Trophoblast cell (in vitro differentiated cells and primary cell): ENCODE results near the gene AGRP.

ENCODE experiments used
- DNase-seq, 2 donors: peaks; one replicate each; pipeline ENCODE4 v3.0.0-alpha.2; 2016
- H2AFZ ChIP-seq: 2 replicates; pipeline ENCODE4 v1.6.1; 2013; ENCODE audit warnings: low read length, moderate library complexity, mild to moderate bottlenecking; ENCODE audit not compliant: insufficient read depth, poor library complexity
- H2AK5ac ChIP-seq: 2 replicates; pipeline ENCODE4 v1.6.1; 2013; ENCODE audit warnings: mild to moderate bottlenecking, low read length
- H2BK120ac ChIP-seq: 2 replicates; pipeline ENCODE4 v1.6.1; 2013; ENCODE audit warnings: low read length, mild to moderate bottlenecking, moderate library complexity; ENCODE audit not compliant: insufficient read depth, poor library complexity
- H2BK12ac ChIP-seq: 2 replicates; pipeline ENCODE4 v1.6.1; 2013; ENCODE audit warnings: mild to moderate bottlenecking, low read length, moderate library complexity
- H2BK5ac ChIP-seq: 2 replicates; pipeline ENCODE4 v1.6.1; 2013; ENCODE audit warnings: low read length, low read depth, moderate library complexity, mild to moderate bottlenecking; ENCODE audit not compliant: poor library complexity
- H3K14ac ChIP-seq: 2 replicates; pipeline ENCODE4 v1.6.1; 2013; ENCODE audit warnings: mild to moderate bottlenecking, low read length
- H3K18ac ChIP-seq: 2 replicates; pipeline ENCODE4 v1.6.1; 2013; ENCODE audit warnings: mild to moderate bottlenecking, low read length
- H3K23ac ChIP-seq: 2 replicates; pipeline ENCODE4 v1.6.1; 2013; ENCODE audit warnings: low read length
- H3K27ac ChIP-seq: 2 replicates; pipeline ENCODE4 v1.5.1; 2013; ENCODE audit warnings: low read depth, mild to moderate bottlenecking, inconsistent platforms, low read length, moderate library complexity
- H3K27me3 ChIP-seq: 2 replicates; pipeline ENCODE4 v1.6.1; 2013; ENCODE audit warnings: inconsistent platforms, mild to moderate bottlenecking, low read length, moderate library complexity; ENCODE audit not compliant: insufficient read depth
- H3K36me3 ChIP-seq, 2 experiments: 1 replicate in 1 of 2; 2 replicates in 1 of 2; pipeline ENCODE4 v1.6.1; 2013; ENCODE audit warnings: low read length in 2 of 2, mild to moderate bottlenecking in 2 of 2, moderate library complexity in 1 of 2; ENCODE audit not compliant: insufficient read depth in 2 of 2, control insufficient read depth in 1 of 2
- H3K4ac ChIP-seq: 2 replicates; pipeline ENCODE4 v1.6.1; 2013; ENCODE audit warnings: low read depth, mild to moderate bottlenecking, low read length, moderate library complexity
- H3K4me1 ChIP-seq, 2 experiments: 1 replicate in 1 of 2; 2 replicates in 1 of 2; pipeline ENCODE4 v1.6.1; 2013; ENCODE audit warnings: low read length in 2 of 2, mild to moderate bottlenecking in 2 of 2, moderate library complexity in 1 of 2; ENCODE audit not compliant: insufficient read depth in 2 of 2, control insufficient read depth in 1 of 2
- H3K4me2 ChIP-seq: 2 replicates; pipeline ENCODE4 v1.6.1; 2013; ENCODE audit warnings: inconsistent platforms, mild to moderate bottlenecking, low read length, moderate library complexity
- H3K4me3 ChIP-seq: 2 replicates; pipeline ENCODE4 v1.5.1; 2013; ENCODE audit warnings: mild to moderate bottlenecking, low read depth, low read length, inconsistent platforms
- H3K79me1 ChIP-seq: one replicate; pipeline ENCODE4 v1.6.1; 2013; ENCODE audit warnings: low read length
- H3K79me2 ChIP-seq: 2 replicates; pipeline ENCODE4 v1.6.1; 2013; ENCODE audit warnings: low read length, mild to moderate bottlenecking; ENCODE audit not compliant: control insufficient read depth, insufficient read depth, poor library complexity
- H3K9ac ChIP-seq: 2 replicates; pipeline ENCODE4 v1.6.1; 2013; ENCODE audit warnings: mild to moderate bottlenecking, low read length
- H3K9me3 ChIP-seq: 2 replicates; pipeline ENCODE4 v1.6.1; 2013; ENCODE audit warnings: low read depth, mild to moderate bottlenecking, control low read depth, inconsistent platforms, low read length; ENCODE audit not compliant: insufficient read depth
- H4K12ac ChIP-seq: 2 replicates; pipeline ENCODE4 v1.6.1; 2013; ENCODE audit warnings: low read depth, mild to moderate bottlenecking, low read length, moderate library complexity
- H4K8ac ChIP-seq: 2 replicates; pipeline ENCODE4 v1.6.1; 2013; ENCODE audit warnings: low read depth, mild to moderate bottlenecking, low read length, moderate library complexity
- H4K91ac ChIP-seq: one replicate; pipeline ENCODE4 v1.6.1; 2013; ENCODE audit warnings: low read depth, mild to moderate bottlenecking, low read length, moderate library complexity
- WGBS: extraction: QIAGEN DNeasy Blood & Tissue Kit; methylation state at CpG from one replicate; pipeline ENCODE4 v1.1.7; 2013; ENCODE audit warnings: missing lambda C conversion rate; ENCODE audit not compliant: insufficient read length, insufficient coverage; ENCODE audit errors: extremely low coverage; 5-methylcytosine and 5-hydroxymethylcytosine counted together

Gene AGRP

GRCh38 chr16:67528870-67529581 is 45.7 kb upstream of the AGRP start:
- Histone ChIP-seq H3K18ac (peak overlapping the region; percentile 95), H3K4me3 (peak overlapping the region; percentile 76), H3K9ac (peak overlapping the region; percentile 3), H3K27me3 (no peaks in the 10 kb centered on the region), H3K79me2 (peaks cover 12% of the 10 kb centered on the region), H2BK120ac (peak overlapping the region; percentile 62), H3K4me2 (peak overlapping the region; percentile 76), H2AFZ (peak overlapping the region; percentile 88), H3K27ac (peak overlapping the region; percentile 39), H4K12ac (peak overlapping the region; percentile 92), H3K23ac (no peak overlapping the region), H3K9me3 (no peaks in the 10 kb centered on the region), H3K36me3 (no peaks in the 10 kb centered on the region), H4K8ac (peak overlapping the region; percentile 64), H4K91ac (peak overlapping the region; percentile 68), H2BK5ac (peak overlapping the region; percentile 35), H2BK12ac (peak overlapping the region; percentile 71), H2AK5ac (peak overlapping the region; percentile 38), H3K14ac (peak overlapping the region; percentile 97), H3K4ac (peak overlapping the region; percentile 13), H3K4me1 (peaks cover 36 to 39% of the 10 kb centered on the region in 2 experiments), H3K79me1 (peaks cover 24% of the 10 kb centered on the region)
- DNase-seq: peak; percentile 61 to 75
- WGBS: no CpG with 5 or more reads among the region's 65 CpGs

GRCh38 chr16:67528222-67528869 is 45.0 kb upstream of the AGRP start, which contains the start of gene RIPOR1:
Gene RIPOR1, plus strand, starts transcription at chr16:67528829. Its CDS starts 9,618 bp downstream, at chr16:67538447.
- peak within 1 kb of the TSS; percentile 39 for H3K27ac ChIP-seq
- peak within 1 kb of the TSS; percentile 64 for H4K8ac ChIP-seq
- H2AK5ac ChIP-seq: peak within 1 kb of the TSS; percentile 38
- H3K79me2 ChIP-seq: peaks cover 12% of the 10 kb centered on the region
- no peak within 1 kb of the TSS for H3K23ac ChIP-seq
- H2BK12ac ChIP-seq: peak within 1 kb of the TSS; percentile 71
- H4K12ac ChIP-seq: peak within 1 kb of the TSS; percentile 92
- WGBS: no CpG with 5 or more reads among the region's 45 CpGs
- peaks cover 36 to 39% of the 10 kb centered on the region in 2 experiments for H3K4me1 ChIP-seq
- H2BK5ac ChIP-seq: peak within 1 kb of the TSS; percentile 35
- H3K79me1 ChIP-seq: peaks cover 24% of the 10 kb centered on the region
- H3K4ac ChIP-seq: peak within 1 kb of the TSS; percentile 13
- peak within 1 kb of the TSS; percentile 88 for H2AFZ ChIP-seq
- H3K4me3 ChIP-seq: peak within 1 kb of the TSS; percentile 76
- DNase-seq: peak in 1 of 2 donors; percentile 59
- H3K27me3 ChIP-seq: no peaks in the 10 kb centered on the region
- H3K9ac ChIP-seq: peak within 1 kb of the TSS; percentile 3
- H3K18ac ChIP-seq: peak within 1 kb of the TSS; percentile 95
- peak within 1 kb of the TSS; percentile 68 for H4K91ac ChIP-seq
- H2BK120ac ChIP-seq: peak within 1 kb of the TSS; percentile 62
- H3K36me3 ChIP-seq: no peaks in the 10 kb centered on the region
- peak within 1 kb of the TSS; percentile 97 for H3K14ac ChIP-seq
- H3K9me3 ChIP-seq: no peaks in the 10 kb centered on the region
- H3K4me2 ChIP-seq: peak within 1 kb of the TSS; percentile 76

GRCh38 chr16:67526149-67526791 is 42.9 kb upstream of the AGRP start:
- Histone ChIP-seq H3K4me3 (no peak overlapping the region), H2BK120ac (no peak overlapping the region), H3K4ac (no peak overlapping the region), H4K91ac (no peak overlapping the region), H3K4me1 (peaks cover 36 to 39% of the 10 kb centered on the region in 2 experiments), H3K36me3 (no peaks in the 10 kb centered on the region), H4K8ac (no peak overlapping the region), H3K27ac (no peak overlapping the region), H2AK5ac (no peak overlapping the region), H3K79me2 (peaks cover 12% of the 10 kb centered on the region), H2AFZ (no peak overlapping the region), H3K23ac (no peak overlapping the region), H2BK12ac (no peak overlapping the region), H3K79me1 (peaks cover 25% of the 10 kb centered on the region), H3K4me2 (no peak overlapping the region), H3K9me3 (no peaks in the 10 kb centered on the region), H3K18ac (no peak overlapping the region), H3K27me3 (no peaks in the 10 kb centered on the region), H3K9ac (no peak overlapping the region), H4K12ac (no peak overlapping the region), H2BK5ac (no peak overlapping the region), H3K14ac (no peak overlapping the region)
- no CpG with 5 or more reads among the region's 3 CpGs for WGBS
- DNase-seq: peak; percentile 92 to 94

GRCh38 chr16:67525176-67525860 is 42.0 kb upstream of the AGRP start:
- no peak overlapping the region for H4K91ac ChIP-seq

More at GRCh38 chr16:67525176-67525860, 42.0 kb upstream of the AGRP start:
- no peak overlapping the region for H2AK5ac ChIP-seq
- no peak overlapping the region for H4K8ac ChIP-seq
- no peaks in the 10 kb centered on the region for H3K36me3 ChIP-seq
- no peak overlapping the region for H3K27ac ChIP-seq
- no peak overlapping the region for H2BK12ac ChIP-seq
- no peaks in the 10 kb centered on the region for H3K27me3 ChIP-seq
- no CpG with 5 or more reads among the region's 11 CpGs for WGBS
- peaks cover 24% of the 10 kb centered on the region for H3K79me1 ChIP-seq
- H2AFZ ChIP-seq: no peak overlapping the region
- no peak overlapping the region for H4K12ac ChIP-seq
- H2BK5ac ChIP-seq: no peak overlapping the region
- peaks cover 32 to 34% of the 10 kb centered on the region in 2 experiments for H3K4me1 ChIP-seq
- H3K9ac ChIP-seq: no peak overlapping the region
- H3K4me2 ChIP-seq: no peak overlapping the region
- H3K9me3 ChIP-seq: no peaks in the 10 kb centered on the region
- no peak overlapping the region for H2BK120ac ChIP-seq
- H3K79me2 ChIP-seq: peaks cover 12% of the 10 kb centered on the region
- H3K14ac ChIP-seq: no peak overlapping the region
- no peak overlapping the region for H3K4ac ChIP-seq
- H3K4me3 ChIP-seq: no peak overlapping the region
- H3K18ac ChIP-seq: no peak overlapping the region
- H3K23ac ChIP-seq: no peak overlapping the region
- DNase-seq: peak in 1 of 2 donors; percentile 47
